ENCODE data around the gene FBXL16.

FBXL16 gene

DNA sequence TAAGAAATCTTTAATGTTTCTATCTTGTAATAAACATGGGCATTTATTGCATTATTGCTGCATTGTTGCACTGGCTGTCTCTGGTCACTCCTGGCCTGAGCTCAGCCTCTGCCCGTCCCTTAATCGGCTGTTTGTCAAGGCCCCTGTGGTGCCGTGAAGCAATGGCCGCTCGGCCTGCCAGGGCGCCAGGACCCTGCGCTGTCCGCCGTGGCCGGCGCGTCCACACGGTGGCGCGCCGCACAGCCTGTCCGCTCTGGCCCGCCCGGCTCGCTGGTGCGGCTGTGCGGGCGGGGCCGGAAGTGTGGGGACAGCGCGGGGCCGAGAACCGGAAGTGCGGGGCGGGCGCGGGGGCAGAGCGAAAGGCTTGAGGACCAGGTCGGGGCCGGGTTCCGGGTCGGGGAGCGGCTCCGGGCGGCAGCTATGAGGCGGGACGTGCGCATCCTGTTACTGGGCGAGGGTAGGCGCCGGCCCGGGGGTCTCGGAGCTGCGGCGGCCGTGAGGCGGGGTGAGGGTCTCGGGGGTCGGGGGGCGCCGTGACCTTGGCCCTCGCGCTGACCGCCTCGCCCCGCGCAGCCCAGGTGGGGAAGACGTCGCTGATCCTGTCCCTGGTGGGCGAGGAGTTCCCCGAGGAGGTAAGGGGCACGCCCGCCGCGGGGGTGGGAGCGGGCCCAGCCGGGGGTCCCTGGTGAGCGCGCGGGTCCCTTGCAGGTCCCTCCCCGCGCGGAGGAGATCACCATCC lies 37.7 kb downstream of the FBXL16 start, which contains the start of gene RHOT2:
TSS of gene RHOT2 (plus strand) at position 353 of the 739 bp plus-strand sequence. CDS start at position 421, 68 bp downstream.
- peak within 1 kb of the TSS; percentile 65 for H3K4me3 ChIP-seq (ENCODE audit: low read depth, low read length)
- DNase-seq (ENCODE audit: low read depth) = peak; percentile 90
- TF ChIP-seq MYC (IDR thresholded peaks at IDR 0.05; ENCODE audit: low read depth, low read length) = peak; percentile 71; the same call in 1 of the 2 replicates
- TF ChIP-seq MAX (IDR thresholded peaks at IDR 0.05; ENCODE audit: low read depth, low read length) = 0 out of 2 replicates have a peak, but pooled peaks have one; percentile 3
- TF ChIP-seq POLR2A (IDR thresholded peaks at IDR 0.05; ENCODE audit: extremely low read depth, insufficient read length) = peak; percentile 47
- TF ChIP-seq, protein P1, sequence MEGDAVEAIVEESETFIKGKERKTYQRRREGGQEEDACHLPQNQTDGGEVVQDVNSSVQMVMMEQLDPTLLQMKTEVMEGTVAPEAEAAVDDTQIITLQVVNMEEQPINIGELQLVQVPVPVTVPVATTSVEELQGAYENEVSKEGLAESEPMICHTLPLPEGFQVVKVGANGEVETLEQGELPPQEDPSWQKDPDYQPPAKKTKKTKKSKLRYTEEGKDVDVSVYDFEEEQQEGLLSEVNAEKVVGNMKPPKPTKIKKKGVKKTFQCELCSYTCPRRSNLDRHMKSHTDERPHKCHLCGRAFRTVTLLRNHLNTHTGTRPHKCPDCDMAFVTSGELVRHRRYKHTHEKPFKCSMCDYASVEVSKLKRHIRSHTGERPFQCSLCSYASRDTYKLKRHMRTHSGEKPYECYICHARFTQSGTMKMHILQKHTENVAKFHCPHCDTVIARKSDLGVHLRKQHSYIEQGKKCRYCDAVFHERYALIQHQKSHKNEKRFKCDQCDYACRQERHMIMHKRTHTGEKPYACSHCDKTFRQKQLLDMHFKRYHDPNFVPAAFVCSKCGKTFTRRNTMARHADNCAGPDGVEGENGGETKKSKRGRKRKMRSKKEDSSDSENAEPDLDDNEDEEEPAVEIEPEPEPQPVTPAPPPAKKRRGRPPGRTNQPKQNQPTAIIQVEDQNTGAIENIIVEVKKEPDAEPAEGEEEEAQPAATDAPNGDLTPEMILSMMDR (IDR thresholded peaks at IDR 0.05; ENCODE audit: low read depth, low read length) = peak; percentile 48

DNA sequence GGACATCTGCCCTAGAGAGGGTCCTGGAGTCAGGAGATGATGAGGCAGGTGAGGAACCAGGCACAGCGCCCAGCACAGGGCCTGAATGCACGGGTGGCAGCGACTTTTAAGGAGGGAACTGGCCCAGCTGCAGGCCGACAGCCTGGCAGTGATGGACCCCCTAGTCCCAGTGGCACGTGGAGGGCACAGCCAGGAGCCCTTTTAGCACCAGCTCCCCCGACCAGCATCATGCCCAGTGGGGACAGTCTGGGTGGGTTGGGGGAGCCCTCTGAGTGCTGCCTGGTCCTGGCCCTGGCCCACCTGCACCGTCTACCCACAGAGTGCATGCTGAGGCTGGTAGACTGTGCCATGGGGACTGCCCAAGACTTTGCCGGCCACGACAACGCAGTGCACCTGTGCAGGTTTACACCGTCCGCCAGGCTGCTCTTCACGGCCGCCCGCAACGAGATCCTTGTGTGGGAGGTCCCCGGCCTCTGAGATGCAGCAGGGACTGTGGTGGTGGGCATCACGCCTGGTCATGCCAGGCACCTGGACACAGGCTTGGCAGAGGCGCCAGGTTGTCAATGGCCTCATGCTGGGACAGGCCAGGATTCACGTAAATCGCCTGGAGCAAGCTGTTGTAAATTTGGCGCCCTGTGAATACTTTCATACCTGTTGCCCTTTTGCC lies 38.4 kb downstream of the FBXL16 start:
- H3K4me3 ChIP-seq (ENCODE audit: low read depth, low read length) = no peak overlapping the region
- no peak for DNase-seq (ENCODE audit: low read depth)
- TF ChIP-seq, protein P1 (IDR thresholded peaks at IDR 0.05; ENCODE audit: low read depth, low read length) = no peak
- TF ChIP-seq POLR2A (IDR thresholded peaks at IDR 0.05; ENCODE audit: extremely low read depth, insufficient read length) = no peak

DNA sequence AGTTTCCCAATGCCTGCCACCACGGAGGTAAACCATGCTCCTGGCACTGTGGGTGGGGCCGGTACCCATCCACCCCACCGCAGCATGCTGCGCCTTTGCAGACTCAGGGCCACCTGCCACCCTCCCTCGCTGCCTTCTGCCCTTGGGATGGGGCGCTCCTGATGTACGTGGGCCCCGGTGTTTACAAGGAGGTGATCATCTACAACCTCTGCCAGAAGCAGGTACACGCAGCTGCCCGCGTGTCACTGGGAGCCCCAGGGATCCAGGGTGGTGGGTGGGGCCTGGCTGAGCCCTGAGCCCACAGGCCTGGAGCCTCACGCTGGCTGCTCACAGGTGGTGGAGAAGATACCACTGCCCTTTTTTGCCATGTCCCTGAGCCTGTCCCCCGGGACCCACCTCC lies 39.0 kb downstream of the FBXL16 start:
- DNase-seq (ENCODE audit: low read depth) = no peak
- TF ChIP-seq MYC (IDR thresholded peaks at IDR 0.05; ENCODE audit: low read depth, low read length) (no peak), MAX (IDR thresholded peaks at IDR 0.05; ENCODE audit: low read depth, low read length) (no peak), POLR2A (IDR thresholded peaks at IDR 0.05; ENCODE audit: extremely low read depth, insufficient read length) (no peak)
- TF ChIP-seq, protein P1 (IDR thresholded peaks at IDR 0.05; ENCODE audit: low read depth, low read length) = no peak
- H3K4me3 ChIP-seq (ENCODE audit: low read depth, low read length) = no peak overlapping the region

GRCh38 chr16:662597-662996 lies 43.0 kb downstream of the FBXL16 start:
- no peak overlapping the region for H3K4me3 ChIP-seq (ENCODE audit: low read depth, low read length)
- TF ChIP-seq POLR2A (IDR thresholded peaks at IDR 0.05; ENCODE audit: extremely low read depth, insufficient read length) = no peak
- TF ChIP-seq MAX (IDR thresholded peaks at IDR 0.05; ENCODE audit: low read depth, low read length) = no peak
- TF ChIP-seq, protein P1 (IDR thresholded peaks at IDR 0.05; ENCODE audit: low read depth, low read length) = no peak
- no peak for TF ChIP-seq MYC (IDR thresholded peaks at IDR 0.05; ENCODE audit: low read depth, low read length)
- DNase-seq (ENCODE audit: low read depth) = no peak

DNA sequence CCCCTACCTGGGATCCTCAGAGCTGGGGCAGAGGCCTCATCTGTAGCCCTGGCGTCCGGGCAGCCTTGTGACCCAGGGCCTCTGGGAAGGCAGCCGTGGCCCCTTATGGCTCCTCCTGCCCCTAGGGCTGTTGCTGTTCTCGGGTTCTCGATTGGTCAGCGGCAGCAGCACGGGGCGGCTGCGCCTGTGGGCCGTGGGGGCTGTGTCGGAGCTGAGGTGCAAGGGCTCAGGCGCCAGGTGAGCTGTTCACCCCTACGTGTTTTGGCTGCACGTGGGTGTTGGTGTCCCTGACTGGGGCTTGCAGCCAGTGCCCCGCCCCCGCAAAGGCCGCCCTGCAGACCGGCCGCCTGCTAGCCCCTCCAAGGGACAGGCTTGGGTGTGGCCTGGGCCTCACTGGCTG lies 43.5 kb downstream of the FBXL16 start:
- TF ChIP-seq MAX (IDR thresholded peaks at IDR 0.05; ENCODE audit: low read depth, low read length) (no peak), MYC (IDR thresholded peaks at IDR 0.05; ENCODE audit: low read depth, low read length) (no peak), POLR2A (IDR thresholded peaks at IDR 0.05; ENCODE audit: extremely low read depth, insufficient read length) (no peak)
- TF ChIP-seq, protein P1 (IDR thresholded peaks at IDR 0.05; ENCODE audit: low read depth, low read length) = no peak
- no peak for DNase-seq (ENCODE audit: low read depth)
- H3K4me3 ChIP-seq (ENCODE audit: low read depth, low read length) = no peak overlapping the region
